Type B pancreatic cell (in vitro differentiated cells): Measurements from ENCODE around the gene ERC2. TPM values are rescaled to one million over a fixed set of nuclear protein-coding genes. Genes with fewer than 3 reads are reported as not detected.
A peak's percentile ranks its signal among the peaks of the same experiment; 100 is the strongest.

ENCODE experiments used
- DNase-seq: peaks from one replicate; pipeline ENCODE4 v3.0.0; 2021; ENCODE audit warnings: mixed read lengths; ENCODE audit not compliant: unreplicated experiment; ENCODE audit errors: extremely low spot score
- H3K27ac Mint-ChIP-seq: 2 replicates; pipeline ENCODE4 v1.8.0; 2021; ENCODE audit warnings: mild to moderate bottlenecking, mixed read lengths
- H3K27me3 Mint-ChIP-seq: 2 replicates; pipeline ENCODE4 v1.8.0; 2021; ENCODE audit warnings: mixed read lengths
- H3K36me3 Mint-ChIP-seq: 2 replicates; pipeline ENCODE4 v1.8.0; 2021; ENCODE audit warnings: mixed read lengths
- H3K4me1 Mint-ChIP-seq: one replicate; pipeline ENCODE4 v1.8.0; 2021; ENCODE audit warnings: mixed read lengths; ENCODE audit not compliant: unreplicated experiment
- H3K4me3 Mint-ChIP-seq: 2 replicates; pipeline ENCODE4 v1.8.0; 2021; ENCODE audit warnings: mild to moderate bottlenecking, mixed read lengths
- H3K9me3 Mint-ChIP-seq: 2 replicates; pipeline ENCODE4 v1.8.0; 2021; ENCODE audit warnings: mixed read lengths
- total RNA-seq: library from RNA; stranded (reverse); gene quantifications from 2 replicates; pipeline ENCODE4 v1.2.1, GENCODE V29; 2021; ENCODE audit warnings: low replicate concordance
- TF ChIP-seq, protein P1 (sequence below): fragments of 200-600 bp; sonication (generic); conservative IDR thresholded peaks from 2 replicates; pipeline ENCODE4 v1.5.0; 2021; ENCODE audit warnings: antibody characterized with exemption, mild to moderate bottlenecking

Gene ERC2
- total RNA-seq, 1 donor from 2014 or later: 6.1 TPM

DNA sequence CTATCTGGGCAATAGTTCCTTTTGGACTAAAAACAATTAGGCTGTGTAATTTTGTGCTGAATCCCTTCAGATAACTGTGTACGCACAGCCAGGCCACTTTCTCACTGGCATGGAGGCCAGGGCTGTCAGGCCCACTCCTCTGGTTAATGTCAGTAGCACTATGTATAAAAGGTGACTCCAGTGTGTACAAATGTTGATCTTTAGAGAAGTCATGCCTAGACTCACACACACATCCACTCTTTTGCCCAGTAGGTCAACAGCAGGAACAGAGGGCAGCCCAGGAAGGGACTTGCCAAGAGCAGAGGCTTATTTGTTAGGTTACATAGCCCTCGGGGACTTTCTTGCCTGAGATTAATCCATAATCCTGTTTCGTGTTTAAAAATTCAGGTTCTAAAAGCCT lies 564.6 kb downstream of the ERC2 start:
- no peaks in the 10 kb centered on the region for H3K9me3 Mint-ChIP-seq
- no peak overlapping the region for H3K27ac Mint-ChIP-seq
- peaks cover 18% of the 10 kb centered on the region for H3K4me1 Mint-ChIP-seq
- TF ChIP-seq, protein P1, sequence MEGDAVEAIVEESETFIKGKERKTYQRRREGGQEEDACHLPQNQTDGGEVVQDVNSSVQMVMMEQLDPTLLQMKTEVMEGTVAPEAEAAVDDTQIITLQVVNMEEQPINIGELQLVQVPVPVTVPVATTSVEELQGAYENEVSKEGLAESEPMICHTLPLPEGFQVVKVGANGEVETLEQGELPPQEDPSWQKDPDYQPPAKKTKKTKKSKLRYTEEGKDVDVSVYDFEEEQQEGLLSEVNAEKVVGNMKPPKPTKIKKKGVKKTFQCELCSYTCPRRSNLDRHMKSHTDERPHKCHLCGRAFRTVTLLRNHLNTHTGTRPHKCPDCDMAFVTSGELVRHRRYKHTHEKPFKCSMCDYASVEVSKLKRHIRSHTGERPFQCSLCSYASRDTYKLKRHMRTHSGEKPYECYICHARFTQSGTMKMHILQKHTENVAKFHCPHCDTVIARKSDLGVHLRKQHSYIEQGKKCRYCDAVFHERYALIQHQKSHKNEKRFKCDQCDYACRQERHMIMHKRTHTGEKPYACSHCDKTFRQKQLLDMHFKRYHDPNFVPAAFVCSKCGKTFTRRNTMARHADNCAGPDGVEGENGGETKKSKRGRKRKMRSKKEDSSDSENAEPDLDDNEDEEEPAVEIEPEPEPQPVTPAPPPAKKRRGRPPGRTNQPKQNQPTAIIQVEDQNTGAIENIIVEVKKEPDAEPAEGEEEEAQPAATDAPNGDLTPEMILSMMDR: no peak
- peaks cover 22% of the 10 kb centered on the region for H3K27me3 Mint-ChIP-seq
- no peaks in the 10 kb centered on the region for H3K36me3 Mint-ChIP-seq
- H3K4me3 Mint-ChIP-seq: no peak overlapping the region
- no peak for DNase-seq

DNA sequence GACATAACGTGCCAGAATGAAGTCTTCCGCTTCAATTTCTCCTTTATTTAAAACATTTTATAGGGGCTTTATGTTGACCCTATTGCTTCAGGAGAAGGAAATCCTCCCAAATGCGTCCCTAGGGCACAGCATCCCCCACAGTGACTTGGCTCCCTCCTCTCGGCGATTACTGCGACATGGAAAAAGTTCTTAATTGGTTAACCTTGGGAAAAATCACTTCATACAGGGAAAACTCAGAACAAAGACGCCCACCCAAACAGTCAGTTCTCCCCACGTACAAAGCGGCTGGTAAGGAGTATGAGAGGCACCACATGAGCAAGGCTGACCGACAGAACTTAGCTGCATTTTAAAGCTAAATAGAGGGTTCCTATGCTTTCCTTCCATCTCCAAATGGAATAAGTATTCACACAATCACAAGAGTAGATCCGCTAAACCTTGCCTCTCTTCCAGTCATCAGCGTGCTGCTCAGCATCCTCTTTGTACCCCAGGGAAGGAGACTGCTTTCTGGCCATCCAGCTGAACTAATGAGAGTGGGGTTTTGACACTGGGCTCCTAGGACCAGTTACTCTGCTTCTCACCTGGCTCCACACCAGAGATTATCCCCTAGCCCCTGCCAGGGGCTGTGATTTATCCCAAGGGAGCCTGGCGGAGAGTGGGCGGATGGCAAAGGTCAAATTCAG lies 565.9 kb downstream of the ERC2 start:
- TF ChIP-seq, protein P1: no peak
- Mint-ChIP-seq H3K9me3 (no peaks in the 10 kb centered on the region), H3K4me3 (no peak overlapping the region)

DNA sequence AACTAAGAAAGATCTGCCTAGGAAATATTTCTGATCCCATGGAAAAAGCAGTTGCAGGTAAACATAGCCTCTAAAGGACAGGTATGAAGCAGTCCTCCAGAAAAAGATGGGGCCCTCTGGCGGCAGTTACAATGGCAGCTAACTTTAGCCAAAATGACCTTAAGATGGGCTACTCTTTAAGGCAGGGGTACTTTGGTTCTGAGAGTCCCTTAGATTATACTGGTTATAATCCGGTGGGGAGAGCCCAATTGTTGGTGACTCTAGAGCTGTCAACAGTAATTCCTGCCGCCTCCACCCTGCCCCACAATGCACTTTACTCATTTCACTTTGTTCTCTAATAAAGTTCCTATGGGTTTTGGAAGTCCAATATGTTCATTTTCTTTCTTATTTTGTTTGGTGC lies 568.4 kb downstream of the ERC2 start:
- Mint-ChIP-seq H3K4me3 (no peak overlapping the region), H3K4me1 (peaks cover 27% of the 10 kb centered on the region), H3K27ac (no peak overlapping the region), H3K9me3 (no peaks in the 10 kb centered on the region), H3K27me3 (peaks cover 30% of the 10 kb centered on the region), H3K36me3 (no peaks in the 10 kb centered on the region)
- TF ChIP-seq, protein P1: peak; percentile 63
- DNase-seq: no peak

More for the DNA sequence above, 565.9 kb downstream of the ERC2 start:
- H3K4me1 Mint-ChIP-seq: peaks cover 24% of the 10 kb centered on the region
- DNase-seq: no peak
- H3K27ac Mint-ChIP-seq: no peak overlapping the region
- peaks cover 23% of the 10 kb centered on the region for H3K27me3 Mint-ChIP-seq
- H3K36me3 Mint-ChIP-seq: no peaks in the 10 kb centered on the region

DNA sequence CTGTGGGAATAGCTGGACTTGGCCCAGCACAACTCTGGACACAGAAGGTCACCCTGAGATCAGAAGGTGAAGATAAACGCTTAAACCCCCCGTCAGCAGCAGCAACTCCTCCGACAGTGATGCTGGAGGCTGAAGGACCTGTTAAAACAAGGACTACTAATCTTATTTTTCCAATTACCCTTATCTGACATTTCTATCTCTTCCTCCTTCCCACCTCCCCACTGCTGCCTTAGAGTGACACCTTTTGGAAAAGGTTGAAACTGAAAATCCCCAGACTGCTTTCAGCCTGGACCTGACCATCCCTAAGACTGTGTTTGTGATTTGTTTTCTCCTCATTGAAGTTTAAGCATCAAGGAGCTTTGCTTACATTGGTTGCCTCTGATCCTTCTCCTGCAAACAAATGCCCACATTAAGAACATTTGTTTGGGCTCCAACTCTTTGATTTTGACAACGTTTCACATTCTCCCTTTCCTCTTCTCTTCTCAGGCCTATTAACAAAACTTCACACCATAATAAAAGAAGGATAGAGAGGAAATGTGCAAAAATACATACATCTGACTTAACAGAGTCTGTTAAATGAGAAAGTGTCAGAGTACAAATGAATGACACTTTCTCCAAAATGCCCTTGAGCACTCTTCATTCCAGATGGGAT lies 570.6 kb downstream of the ERC2 start:
- Mint-ChIP-seq H3K9me3 (no peaks in the 10 kb centered on the region), H3K27ac (no peak overlapping the region)

DNA sequence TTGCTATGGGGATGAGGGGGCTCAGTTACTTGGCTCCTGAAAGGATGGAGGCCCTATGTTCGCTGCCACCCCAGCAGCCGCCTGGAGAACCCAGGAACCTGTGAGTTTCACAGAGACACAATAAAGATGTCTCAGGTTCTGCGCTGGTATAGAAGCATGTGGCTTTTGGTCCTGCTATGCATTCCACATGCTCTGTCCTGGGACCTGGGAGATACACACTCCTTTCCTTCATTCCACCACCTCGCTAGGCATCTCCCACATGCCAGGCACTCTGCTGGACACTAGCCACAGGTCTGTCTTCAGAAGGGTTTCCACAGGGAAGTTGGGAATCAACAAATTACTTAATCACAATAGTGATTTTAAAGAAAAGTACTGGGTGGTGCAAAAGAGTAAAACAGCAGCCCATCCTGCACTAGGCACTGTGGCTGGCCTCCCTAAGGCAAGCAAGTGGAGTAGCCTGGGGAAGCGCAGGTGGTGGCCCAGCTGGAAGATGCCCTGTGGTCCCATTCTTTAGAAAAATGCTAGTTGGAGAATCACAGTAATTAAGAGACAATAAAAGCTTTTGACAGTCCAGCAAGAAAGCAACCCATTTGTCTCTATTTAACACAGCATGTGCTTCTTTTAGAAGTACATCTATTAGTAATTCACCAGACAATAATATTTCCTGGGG lies 572.2 kb downstream of the ERC2 start:
- peaks cover 9% of the 10 kb centered on the region for H3K4me1 Mint-ChIP-seq
- H3K36me3 Mint-ChIP-seq: no peaks in the 10 kb centered on the region
- no peak overlapping the region for H3K4me3 Mint-ChIP-seq
- DNase-seq: no peak
- H3K9me3 Mint-ChIP-seq: no peaks in the 10 kb centered on the region
- peaks cover 18% of the 10 kb centered on the region for H3K27me3 Mint-ChIP-seq
- TF ChIP-seq, protein P1: no peak
- no peak overlapping the region for H3K27ac Mint-ChIP-seq

More for the DNA sequence above, 570.6 kb downstream of the ERC2 start:
- DNase-seq: no peak
- peaks cover 27% of the 10 kb centered on the region for H3K27me3 Mint-ChIP-seq
- H3K4me3 Mint-ChIP-seq: peak overlapping the region; percentile 31
- TF ChIP-seq, protein P1: peak; percentile 70
- peaks cover 17% of the 10 kb centered on the region for H3K4me1 Mint-ChIP-seq
- H3K36me3 Mint-ChIP-seq: no peaks in the 10 kb centered on the region
